Measurements from ENCODE around the gene ZNF529. TPM values are rescaled to one million over a fixed set of nuclear protein-coding genes. Genes with fewer than 3 reads are reported as not detected.

The ZNF529 gene
- total and polyA plus RNA-seq, 2 of the 13 experiments (the other 11 are each of a cell fraction or from before 2014, with no cell fraction given): 9.3 to 10.6 TPM

GRCh38 chr19:36564391-36564790 lies 8.7 kb downstream of the ZNF529 start:
- POLR2A ChIA-PET: no interaction called here
- no TSS peak for BruUV-seq (replicated peaks)
- no peak overlapping the region for H3K9ac ChIP-seq (ENCODE audit: insufficient read depth, low read depth, low read length)
- in situ Hi-C loops (cut with HindIII; ENCODE audit: extremely low pct_ligation_motif_present, low pct_unique_long_range_greater_than_20kb): no loop called here
- no peak for DNase-seq (ENCODE audit: low spot score)
- WGBS (ENCODE audit: low lambda C conversion rate): 97% methylated on average over 1 of the region's 1 CpG
- H3K27ac ChIP-seq (ENCODE audit: extremely low read length, insufficient read depth, low read length): no peak overlapping the region
- H3K9me3 ChIP-seq (ENCODE audit: low read length): peaks cover 81% of the 10 kb centered on the region
- H3K79me2 ChIP-seq (ENCODE audit: insufficient read depth, low read length): peaks cover 5% of the 10 kb centered on the region
- H3K4me1 ChIP-seq (ENCODE audit: insufficient read depth, low read length): no peaks in the 10 kb centered on the region
- no peaks in the 10 kb centered on the region for H4K20me1 ChIP-seq (ENCODE audit: insufficient read depth, low read length)
- H3K4me2 ChIP-seq (ENCODE audit: low read depth, low read length): no peak overlapping the region
- intact Hi-C loops (cut with micrococcal nuclease; ENCODE audit: unreplicated experiment): no loop called here
- no peak overlapping the region for H2AFZ ChIP-seq (ENCODE audit: low read length)
- no peaks in the 10 kb centered on the region for H3K27me3 ChIP-seq (ENCODE audit: control insufficient read depth in 1 of 2, insufficient read depth in 2 of 2, low read length in 2 of 2)
- FAIRE-seq: no peak
- H3K36me3 ChIP-seq (replicated peaks in 1 of 2; ENCODE audit: control insufficient read depth in 1 of 2, insufficient read depth in 2 of 2, low read length in 2 of 2): peaks cover 4 to 38% of the 10 kb centered on the region in 2 experiments; a peak in 3 of 5 replicates
- no peak overlapping the region for H3K4me3 ChIP-seq (replicated peaks in 1 of 3; ENCODE audit: insufficient read depth in 1 of 3, low read depth in 2 of 3, low read length in 3 of 3)
- CTCF ChIA-PET (ENCODE audit: low intra/inter-chr PET ratio, low total read pairs): no interaction called here
- no peak for ATAC-seq
- TF ChIP-seq FOXP4 (CRISPR knock-in tag; IDR thresholded peaks at IDR 0.05) (no peak), ZNF318 (CRISPR knock-in tag; IDR thresholded peaks at IDR 0.05) (no peak), HMGXB4 (CRISPR knock-in tag; IDR thresholded peaks at IDR 0.05; ENCODE audit: borderline replicate concordance in 1 of 2, low read depth in 1 of 2) (no peak), ZNF274 (CRISPR knock-in tag; IDR thresholded peaks at IDR 0.05) (no peak), ATF7 (IDR thresholded peaks at IDR 0.05) (no peak), ATF7 (CRISPR knock-in tag; IDR thresholded peaks at IDR 0.05) (no peak), RXRA (CRISPR knock-in tag; IDR thresholded peaks at IDR 0.05) (no peak), ZNF280B (CRISPR knock-in tag; IDR thresholded peaks at IDR 0.05; ENCODE audit: borderline replicate concordance) (no peak), ZNF10 (CRISPR knock-in tag; IDR thresholded peaks at IDR 0.05; ENCODE audit: borderline replicate concordance, low read depth) (no peak)

Measured in HepG2 (cell line).